ENCODE results near the gene SHC1. TPM values are rescaled to one million over a fixed set of nuclear protein-coding genes. Genes with fewer than 3 reads are reported as not detected.
A peak's percentile ranks its signal among the peaks of the same experiment; 100 is the strongest.

Gene SHC1
- total RNA-seq, 2 experiments from 2014 or later: 43.4 to 46.5 TPM

GRCh38 chr1:155013632-155014031 lies 43.1 kb upstream of the SHC1 start:
- Mint-ChIP-seq H3K4me3 (peak overlapping the region; percentile 48), H3K36me3 (peaks cover 56% of the 10 kb centered on the region)
- peak; percentile 48 for DNase-seq

GRCh38 chr1:155012776-155013602 lies 42.4 kb upstream of the SHC1 start:
- DNase-seq: no peak
- CTCF ChIA-PET: interaction anchor here (1.0 to 9.8 kb wide), 5 partner anchors 16 to 72 kb away, joined by 3 to 144 read pairs (median 5); partner anchors contain the start of genes LENEP and PYGO2
- peak overlapping the region; percentile 99 for H3K27ac Mint-ChIP-seq
- no peaks in the 10 kb centered on the region for H3K9me3 Mint-ChIP-seq
- peaks cover 72% of the 10 kb centered on the region for H3K4me1 Mint-ChIP-seq (ENCODE audit: low read depth)
- H3K36me3 Mint-ChIP-seq: peaks cover 56% of the 10 kb centered on the region
- intact Hi-C loops (cut with micrococcal nuclease): no loop called here
- no peaks in the 10 kb centered on the region for H3K27me3 Mint-ChIP-seq
- H3K4me3 Mint-ChIP-seq: peak overlapping the region; percentile 63
- POLR2A ChIA-PET: interaction anchor here (0.6 to 1.4 kb wide), 2 partner anchors 9 to 559 kb away, joined by 3 read pairs; no protein-coding TSS in a partner anchor

More at GRCh38 chr1:155013632-155014031, 43.1 kb upstream of the SHC1 start:
- Mint-ChIP-seq H3K4me1 (ENCODE audit: low read depth) (peaks cover 68% of the 10 kb centered on the region), H3K9me3 (no peaks in the 10 kb centered on the region), H3K27me3 (no peaks in the 10 kb centered on the region), H3K27ac (peak overlapping the region; percentile 99)
- POLR2A ChIA-PET: interaction anchor here (0.6 to 1.4 kb wide), 2 partner anchors 10 to 847 kb away, joined by 3 to 5 read pairs; no protein-coding TSS in a partner anchor
- CTCF ChIA-PET: interaction anchor here (0.6 to 9.8 kb wide), 4 partner anchors 16 to 67 kb away, joined by 3 to 144 read pairs (median 5); partner anchors contain the start of genes ADAM15, LENEP and PYGO2
- intact Hi-C loops (cut with micrococcal nuclease): no loop called here

GRCh38 chr1:155012026-155012546 lies 41.5 kb upstream of the SHC1 start:
- no peaks in the 10 kb centered on the region for H3K27me3 Mint-ChIP-seq
- no peaks in the 10 kb centered on the region for H3K9me3 Mint-ChIP-seq
- ChIA-PET CTCF (interaction anchor here (1.0 to 9.8 kb wide), 5 partner anchors 15 to 73 kb away, joined by 3 to 144 read pairs (median 5); partner anchors contain the start of genes LENEP and PYGO2), POLR2A (interaction anchor here (1.4 kb wide), 1 partner anchor 8 kb away, joined by 3 read pairs; no protein-coding TSS in a partner anchor)
- peak overlapping the region; percentile 63 for H3K4me3 Mint-ChIP-seq
- H3K4me1 Mint-ChIP-seq (ENCODE audit: low read depth): peaks cover 72% of the 10 kb centered on the region
- intact Hi-C loops (cut with micrococcal nuclease): no loop called here
- peak; percentile 78 for DNase-seq
- H3K27ac Mint-ChIP-seq: peak overlapping the region; percentile 99
- H3K36me3 Mint-ChIP-seq: peaks cover 53% of the 10 kb centered on the region

GRCh38 chr1:155011437-155012025 lies 41.0 kb upstream of the SHC1 start:
- no peaks in the 10 kb centered on the region for H3K9me3 Mint-ChIP-seq
- CTCF ChIA-PET: interaction anchor here (1.0 to 9.8 kb wide), 6 partner anchors 14 to 74 kb away, joined by 3 to 144 read pairs (median 4); partner anchors contain the start of genes LENEP and PYGO2
- H3K4me3 Mint-ChIP-seq: peak overlapping the region; percentile 97
- H3K4me1 Mint-ChIP-seq (ENCODE audit: low read depth): peaks cover 73% of the 10 kb centered on the region
- H3K27me3 Mint-ChIP-seq: no peaks in the 10 kb centered on the region
- no peak for DNase-seq
- H3K36me3 Mint-ChIP-seq: peaks cover 52% of the 10 kb centered on the region
- POLR2A ChIA-PET: interaction anchor here (0.5 to 1.8 kb wide), 2 partner anchors 12 to 19 kb away, joined by 5 to 11 read pairs; no protein-coding TSS in a partner anchor
- H3K27ac Mint-ChIP-seq: peak overlapping the region; percentile 99
- intact Hi-C loops (cut with micrococcal nuclease): no loop called here

GRCh38 chr1:155011004-155011416 lies 40.5 kb upstream of the SHC1 start:
- H3K4me3 Mint-ChIP-seq: peak overlapping the region; percentile 97
- peaks cover 47% of the 10 kb centered on the region for H3K36me3 Mint-ChIP-seq
- ChIA-PET CTCF (interaction anchor here (1.0 to 1.7 kb wide), 4 partner anchors 11 to 80 kb away, joined by 3 to 6 read pairs (median 4); no protein-coding TSS in a partner anchor), POLR2A (interaction anchor here (0.5 to 1.8 kb wide), 2 partner anchors 11 to 18 kb away, joined by 5 to 11 read pairs; no protein-coding TSS in a partner anchor)
- peaks cover 73% of the 10 kb centered on the region for H3K4me1 Mint-ChIP-seq (ENCODE audit: low read depth)
- no peak for DNase-seq
- peak overlapping the region; percentile 99 for H3K27ac Mint-ChIP-seq
- H3K9me3 Mint-ChIP-seq: no peaks in the 10 kb centered on the region
- H3K27me3 Mint-ChIP-seq: no peaks in the 10 kb centered on the region
- intact Hi-C loops (cut with micrococcal nuclease): no loop called here

GRCh38 chr1:155010211-155010918 lies 39.8 kb upstream of the SHC1 start:
- Mint-ChIP-seq H3K9me3 (no peaks in the 10 kb centered on the region), H3K36me3 (peaks cover 41% of the 10 kb centered on the region), H3K4me3 (peak overlapping the region; percentile 97), H3K4me1 (ENCODE audit: low read depth) (peaks cover 73% of the 10 kb centered on the region), H3K27ac (peak overlapping the region; percentile 99), H3K27me3 (no peaks in the 10 kb centered on the region)
- ChIA-PET POLR2A (interaction anchor here (0.7 to 1.8 kb wide), 3 partner anchors 9 to 28 kb away, joined by 3 to 11 read pairs (median 4); no protein-coding TSS in a partner anchor), CTCF (interaction anchor here (0.8 to 1.7 kb wide), 5 partner anchors 10 to 163 kb away, joined by 3 to 6 read pairs (median 3); partner anchors contain the start of gene KRTCAP2)
- DNase-seq: peak; percentile 64
- intact Hi-C loops (cut with micrococcal nuclease): loop anchor here (1.0 kb wide), 1 partner anchor 8 kb away; the partner anchor contains the start of gene ZBTB7B

GRCh38 chr1:155009742-155010141 lies 39.2 kb upstream of the SHC1 start:
- Mint-ChIP-seq H3K27ac (peak overlapping the region; percentile 99), H3K27me3 (no peaks in the 10 kb centered on the region), H3K4me1 (ENCODE audit: low read depth) (peaks cover 73% of the 10 kb centered on the region), H3K4me3 (peak overlapping the region; percentile 97), H3K9me3 (no peaks in the 10 kb centered on the region), H3K36me3 (peaks cover 40% of the 10 kb centered on the region)
- POLR2A ChIA-PET: interaction anchor here (0.7 to 1.5 kb wide), 2 partner anchors 9 to 27 kb away, joined by 3 to 4 read pairs; no protein-coding TSS in a partner anchor
- DNase-seq: no peak
- intact Hi-C loops (cut with micrococcal nuclease): loop anchor here (1.0 to 10.0 kb wide), 3 partner anchors 7 to 1355 kb away; partner anchors contain the start of genes SNAPIN and ZBTB7B
- CTCF ChIA-PET: interaction anchor here (1.1 to 4.2 kb wide), 5 partner anchors 7 to 82 kb away, joined by 3 to 43 read pairs (median 6); no protein-coding TSS in a partner anchor

- peak overlapping the region; percentile 97 for H3K4me3 Mint-ChIP-seq
- peak overlapping the region; percentile 99 for H3K27ac Mint-ChIP-seq
- H3K27me3 Mint-ChIP-seq: no peaks in the 10 kb centered on the region
- ChIA-PET POLR2A (interaction anchor here (0.8 to 3.9 kb wide), 3 partner anchors 8 to 48 kb away, joined by 3 to 31 read pairs (median 4); partner anchors contain the start of gene PYGO2), CTCF (interaction anchor here (1.6 to 4.2 kb wide), 3 partner anchors 7 to 42 kb away, joined by 4 to 43 read pairs (median 13); partner anchors contain the start of gene ADAM15)
- H3K9me3 Mint-ChIP-seq: no peaks in the 10 kb centered on the region
- peak; percentile 71 for DNase-seq
- peaks cover 74% of the 10 kb centered on the region for H3K4me1 Mint-ChIP-seq (ENCODE audit: low read depth)
- H3K36me3 Mint-ChIP-seq: peaks cover 37% of the 10 kb centered on the region
- intact Hi-C loops (cut with micrococcal nuclease): loop anchor here (10.0 kb wide), 2 partner anchors 674 to 1354 kb away; partner anchors contain the start of gene SNAPIN
These were observed 38.7 kb upstream of the SHC1 start for GRCh38 chr1:155009221-155009711.

- intact Hi-C loops (cut with micrococcal nuclease): loop anchor here (1.0 to 10.0 kb wide), 3 partner anchors 9 to 1353 kb away; partner anchors contain the start of gene SNAPIN
- Mint-ChIP-seq H3K4me3 (peak overlapping the region; percentile 97), H3K27ac (peak overlapping the region; percentile 99), H3K27me3 (no peaks in the 10 kb centered on the region), H3K9me3 (no peaks in the 10 kb centered on the region), H3K36me3 (peaks cover 33% of the 10 kb centered on the region), H3K4me1 (ENCODE audit: low read depth) (peaks cover 69% of the 10 kb centered on the region)
- peak; percentile 89 for DNase-seq
- ChIA-PET POLR2A (interaction anchor here (0.8 to 3.9 kb wide), 4 partner anchors 9 to 47 kb away, joined by 3 to 31 read pairs (median 7); partner anchors contain the start of gene PYGO2), CTCF (interaction anchor here (0.9 to 4.2 kb wide), 7 partner anchors 8 to 72 kb away, joined by 3 to 43 read pairs (median 4); partner anchors contain the start of gene ADAM15)
These were observed 37.7 kb upstream of the SHC1 start for GRCh38 chr1:155008015-155008941.

Data from activated CD4-positive, alpha-beta memory T cell treated with anti-CD3 and anti-CD28 coated beads for 36 hours (primary cell).